GM06990 (cell line): Measurements from ENCODE around the gene OIT3.

Experiments
- DNase-seq: peaks from one replicate; pipeline ENCODE4 v3.0.0-alpha.2; 2011; ENCODE audit not compliant: insufficient read length; ENCODE audit errors: extremely low read depth
- H3K27me3 ChIP-seq: replicated peaks from 2 replicates; pipeline ENCODE4 v1.6.0; 2011; ENCODE audit warnings: low read length; ENCODE audit not compliant: control insufficient read depth, insufficient read depth
- H3K36me3 ChIP-seq: 2 replicates; pipeline ENCODE4 v1.5.1; 2011; ENCODE audit warnings: low read length; ENCODE audit not compliant: control insufficient read depth, insufficient read depth
- H3K4me3 ChIP-seq: replicated peaks from 2 replicates; pipeline ENCODE4 v1.5.1; 2011; ENCODE audit warnings: low read depth, mild to moderate bottlenecking, control low read depth, low read length
- TF ChIP-seq, protein P1 (sequence below): IDR thresholded peaks from 2 replicates; pipeline ENCODE4 v1.5.1; 2011; ENCODE audit warnings: low read length, control low read depth, mild to moderate bottlenecking, inconsistent platforms; ENCODE audit not compliant: insufficient read depth, poor library complexity, severe bottlenecking

The OIT3 gene

DNA sequence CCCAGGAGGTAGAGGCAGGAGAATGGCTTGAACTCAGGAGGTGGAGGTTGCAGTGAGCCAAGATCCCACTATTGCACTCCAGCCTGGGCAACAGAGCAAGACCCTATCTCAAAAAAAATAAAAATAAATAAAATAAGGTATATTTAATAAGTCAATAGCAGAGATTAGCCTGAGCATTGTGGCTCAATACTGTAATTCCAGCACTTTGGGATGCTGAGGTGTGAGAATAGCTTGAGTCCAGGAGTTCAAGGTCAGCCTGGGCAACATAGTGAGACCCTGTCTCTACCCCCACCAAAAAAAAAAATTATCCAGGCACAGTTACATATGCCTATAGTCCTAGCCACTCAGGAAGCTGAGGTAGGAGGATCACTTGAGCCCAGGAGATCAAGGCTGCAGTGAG, 38.4 kb upstream of the OIT3 start:
- H3K36me3 ChIP-seq: no peaks in the 10 kb centered on the region
- no peaks in the 10 kb centered on the region for H3K27me3 ChIP-seq
- TF ChIP-seq, protein P1, sequence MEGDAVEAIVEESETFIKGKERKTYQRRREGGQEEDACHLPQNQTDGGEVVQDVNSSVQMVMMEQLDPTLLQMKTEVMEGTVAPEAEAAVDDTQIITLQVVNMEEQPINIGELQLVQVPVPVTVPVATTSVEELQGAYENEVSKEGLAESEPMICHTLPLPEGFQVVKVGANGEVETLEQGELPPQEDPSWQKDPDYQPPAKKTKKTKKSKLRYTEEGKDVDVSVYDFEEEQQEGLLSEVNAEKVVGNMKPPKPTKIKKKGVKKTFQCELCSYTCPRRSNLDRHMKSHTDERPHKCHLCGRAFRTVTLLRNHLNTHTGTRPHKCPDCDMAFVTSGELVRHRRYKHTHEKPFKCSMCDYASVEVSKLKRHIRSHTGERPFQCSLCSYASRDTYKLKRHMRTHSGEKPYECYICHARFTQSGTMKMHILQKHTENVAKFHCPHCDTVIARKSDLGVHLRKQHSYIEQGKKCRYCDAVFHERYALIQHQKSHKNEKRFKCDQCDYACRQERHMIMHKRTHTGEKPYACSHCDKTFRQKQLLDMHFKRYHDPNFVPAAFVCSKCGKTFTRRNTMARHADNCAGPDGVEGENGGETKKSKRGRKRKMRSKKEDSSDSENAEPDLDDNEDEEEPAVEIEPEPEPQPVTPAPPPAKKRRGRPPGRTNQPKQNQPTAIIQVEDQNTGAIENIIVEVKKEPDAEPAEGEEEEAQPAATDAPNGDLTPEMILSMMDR: no peak
- DNase-seq: no peak
- no peak overlapping the region for H3K4me3 ChIP-seq

DNA sequence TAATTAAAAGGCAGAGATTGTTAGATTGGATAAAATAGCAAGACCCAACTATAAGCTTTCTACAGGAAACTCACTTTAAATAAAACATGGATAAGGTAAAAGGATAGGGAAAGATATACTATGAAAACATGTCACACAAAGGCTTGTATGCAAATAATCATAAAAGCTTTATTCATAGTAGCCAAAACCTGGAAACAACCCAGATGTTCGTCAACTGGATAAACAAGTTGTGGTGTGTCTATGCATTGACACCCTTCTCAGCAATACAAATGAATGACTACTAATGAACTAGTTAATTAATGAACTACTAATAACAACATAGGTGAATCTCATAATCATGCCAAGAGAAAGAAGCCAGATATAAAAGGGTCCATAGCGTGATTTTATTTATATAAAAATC, 37.7 kb upstream of the OIT3 start:
- Histone ChIP-seq H3K27me3 (no peaks in the 10 kb centered on the region), H3K4me3 (no peak overlapping the region), H3K36me3 (no peaks in the 10 kb centered on the region)
- TF ChIP-seq, protein P1: no peak
- no peak for DNase-seq

DNA sequence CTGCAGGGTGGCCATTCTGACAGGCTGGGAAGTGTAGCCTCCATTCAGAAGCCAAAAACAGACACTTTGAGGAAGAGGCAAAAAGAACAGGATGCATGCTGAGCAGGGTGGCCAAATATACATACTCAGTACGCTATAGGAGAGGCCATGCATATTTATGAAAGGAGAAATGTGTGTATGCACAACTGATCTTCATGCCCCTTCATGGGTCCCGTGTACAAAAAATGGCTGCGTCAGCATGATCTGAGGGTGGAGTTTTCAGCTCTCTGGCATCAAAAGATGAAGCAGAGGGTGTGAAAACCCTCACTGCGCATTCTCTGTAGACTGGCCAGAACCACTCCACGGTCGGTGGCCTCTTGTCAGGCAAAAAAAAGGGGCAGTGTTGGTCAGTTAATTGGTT, 35.5 kb upstream of the OIT3 start:
- Histone ChIP-seq H3K4me3 (no peak overlapping the region), H3K36me3 (no peaks in the 10 kb centered on the region), H3K27me3 (no peaks in the 10 kb centered on the region)
- TF ChIP-seq, protein P1: no peak
- no peak for DNase-seq

DNA sequence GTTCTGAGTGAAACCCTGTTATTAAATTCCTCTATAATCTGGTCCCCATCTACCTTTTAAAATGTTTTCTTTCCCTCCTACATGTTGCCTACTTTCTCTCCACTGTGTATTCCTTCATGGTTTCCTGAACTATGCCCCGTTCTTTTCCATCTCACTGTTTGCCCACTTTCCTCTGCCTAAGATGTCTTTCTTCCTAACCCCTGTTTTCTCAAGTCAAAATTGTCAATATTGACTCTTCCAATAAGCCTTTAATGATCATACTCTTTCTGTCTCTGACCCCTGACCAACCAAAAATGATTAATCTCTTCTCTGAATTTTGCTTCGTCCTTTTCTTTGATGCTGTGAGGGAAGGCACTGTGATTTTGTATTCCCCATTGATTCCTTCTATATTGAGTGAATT, 30.6 kb upstream of the OIT3 start:
- TF ChIP-seq, protein P1: no peak
- no peaks in the 10 kb centered on the region for H3K27me3 ChIP-seq
- no peaks in the 10 kb centered on the region for H3K36me3 ChIP-seq
- no peak overlapping the region for H3K4me3 ChIP-seq
- no peak for DNase-seq

DNA sequence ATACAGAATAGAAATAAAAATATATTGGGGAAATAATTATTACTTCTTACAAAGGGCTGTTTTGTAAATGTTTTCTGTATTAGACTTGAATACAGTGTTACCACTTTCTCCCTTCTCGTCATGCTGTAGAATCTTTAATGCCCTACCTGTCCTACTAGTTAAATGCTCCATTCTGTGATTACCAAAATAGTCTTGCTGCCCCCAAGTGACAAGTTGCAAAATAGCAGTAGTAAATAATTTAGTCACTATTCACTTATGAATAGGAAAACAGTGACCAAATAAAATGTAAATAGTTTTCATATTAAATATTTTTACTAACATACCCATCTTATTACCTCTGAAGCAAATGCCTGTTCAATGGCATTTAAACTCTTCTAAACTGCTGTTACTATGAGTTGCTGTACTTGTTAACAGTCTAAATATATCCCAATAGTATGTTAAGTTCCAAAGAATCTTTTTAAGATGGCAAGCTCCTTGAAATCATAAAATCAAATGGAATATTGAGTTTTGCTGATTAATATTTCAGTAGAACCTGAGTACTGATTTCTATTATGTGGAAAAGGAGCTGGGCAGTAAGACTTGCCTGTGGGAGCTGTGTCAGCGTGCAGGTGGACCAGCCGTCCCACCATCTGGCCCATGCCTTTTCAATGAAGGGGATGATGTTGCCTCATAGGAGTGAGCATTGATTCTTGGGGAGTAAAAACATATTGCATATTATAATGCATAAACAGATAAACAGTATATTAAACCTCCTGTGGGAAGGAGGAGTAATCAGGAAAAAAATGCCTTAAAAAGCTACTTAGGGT, 18.1 kb upstream of the OIT3 start:
- TF ChIP-seq, protein P1: peak; percentile 48
- DNase-seq: peak; percentile 6
- no peak overlapping the region for H3K4me3 ChIP-seq
- no peaks in the 10 kb centered on the region for H3K27me3 ChIP-seq
- no peaks in the 10 kb centered on the region for H3K36me3 ChIP-seq
